Ascending aorta (tissue), 2 donors: ENCODE data around the gene AGPAT1. TPM values are rescaled to one million over a fixed set of nuclear protein-coding genes. Genes with fewer than 3 reads are reported as not detected.

ENCODE experiments used
- DNase-seq, 2 donors: peaks; one replicate each; pipeline ENCODE4 v3.0.0-alpha.2; 2019; ENCODE audit warnings: low spot score in 2 of 2
- H3K27ac ChIP-seq, 2 donors: fragments of 200-600 bp; sonication (generic); one replicate each; pipeline ENCODE4 v1.5.1; 2016 to 2017; ENCODE audit warnings: mild to moderate bottlenecking in 1 of 2
- H3K27me3 ChIP-seq: fragments of 200-600 bp; sonication (generic); one replicate; pipeline ENCODE4 v1.5.1; 2017
- H3K36me3 ChIP-seq, 2 donors: fragments of 200-600 bp; sonication (generic); one replicate each; pipeline ENCODE4 v1.5.1; 2016
- H3K4me1 ChIP-seq, 2 donors: fragments of 200-600 bp; sonication (generic); one replicate each; pipeline ENCODE4 v1.5.1; 2016 to 2017; ENCODE audit warnings: mild to moderate bottlenecking in 1 of 2
- H3K4me3 ChIP-seq, 2 donors: fragments of 200-600 bp; sonication (generic); one replicate each; pipeline ENCODE4 v1.5.1; 2016 to 2017; ENCODE audit warnings: mild to moderate bottlenecking in 1 of 2
- H3K9me3 ChIP-seq, 2 donors: fragments of 200-600 bp; sonication (generic); one replicate each; pipeline ENCODE4 v1.5.1; 2016
- intact Hi-C: fragments of 100-400 bp; cut with DNase I; formaldehyde crosslinking; loops from one replicate; pipeline ENCODE4 v1.15.1; 2023
- total RNA-seq: library from RNA; depleted of rRNA; stranded (reverse); fragments of >200 nt; gene quantifications from one replicate; pipeline ENCODE4 v1.1.0, GENCODE V29; 2016
- TF ChIP-seq, protein P1 (sequence below), 3 experiments: fragments of 200-600 bp in 2 of 3; fragments of 450-650 bp in 1 of 3; sonication (generic) in 2 of 3; IDR thresholded peaks; one replicate each; pipeline ENCODE4 v1.5.1; 2016 to 2019; ENCODE audit warnings: antibody characterized with exemption in 3 of 3, mild to moderate bottlenecking in 1 of 3, moderate library complexity in 1 of 3

Gene AGPAT1
- total RNA-seq, 1 donor from 2014 or later, result 136 TPM

DNA sequence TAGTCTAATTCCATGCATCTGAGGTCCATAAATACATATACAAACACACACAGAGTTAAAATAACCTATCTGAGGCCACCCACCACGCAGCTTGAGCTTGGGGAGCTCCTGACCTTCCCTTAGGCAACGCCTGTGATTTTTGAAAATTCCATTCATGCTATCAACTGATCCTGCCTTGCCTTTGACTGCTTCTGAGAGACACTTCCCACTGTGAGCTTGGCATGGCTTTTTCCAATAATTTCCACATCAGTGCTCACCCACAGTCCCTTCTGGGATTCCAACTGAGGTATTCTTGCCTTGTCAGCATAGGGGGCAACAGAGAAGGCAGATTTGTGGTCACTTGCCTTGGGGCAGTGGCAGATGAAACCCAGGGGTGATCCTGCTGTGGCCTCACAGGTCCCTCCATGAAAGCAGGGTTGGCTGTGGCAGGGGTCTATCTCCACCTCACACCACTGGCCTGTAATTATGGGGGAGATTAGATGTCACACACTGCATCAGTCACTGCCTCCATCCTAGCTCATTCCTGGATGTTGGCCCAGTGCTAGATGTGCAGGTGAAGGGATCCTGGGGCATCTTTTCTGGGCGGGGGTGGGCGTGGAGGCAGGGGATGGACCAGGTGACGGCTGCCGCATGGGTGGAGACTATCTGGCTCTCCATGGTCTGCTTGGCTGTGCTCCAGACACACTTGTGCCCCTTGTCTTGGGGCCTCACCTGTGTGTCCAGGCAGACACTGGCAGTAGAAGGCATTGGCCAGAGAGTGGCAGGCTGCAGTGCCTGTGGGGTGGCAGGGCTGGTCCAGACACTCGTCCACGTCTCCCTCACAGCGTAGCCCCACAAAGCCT, 27.8 kb upstream of the AGPAT1 start:
- DNase-seq, result no peak
- no peaks in the 10 kb centered on the region for H3K36me3 ChIP-seq
- H3K9me3 ChIP-seq, result no peaks in the 10 kb centered on the region
- TF ChIP-seq, protein P1, sequence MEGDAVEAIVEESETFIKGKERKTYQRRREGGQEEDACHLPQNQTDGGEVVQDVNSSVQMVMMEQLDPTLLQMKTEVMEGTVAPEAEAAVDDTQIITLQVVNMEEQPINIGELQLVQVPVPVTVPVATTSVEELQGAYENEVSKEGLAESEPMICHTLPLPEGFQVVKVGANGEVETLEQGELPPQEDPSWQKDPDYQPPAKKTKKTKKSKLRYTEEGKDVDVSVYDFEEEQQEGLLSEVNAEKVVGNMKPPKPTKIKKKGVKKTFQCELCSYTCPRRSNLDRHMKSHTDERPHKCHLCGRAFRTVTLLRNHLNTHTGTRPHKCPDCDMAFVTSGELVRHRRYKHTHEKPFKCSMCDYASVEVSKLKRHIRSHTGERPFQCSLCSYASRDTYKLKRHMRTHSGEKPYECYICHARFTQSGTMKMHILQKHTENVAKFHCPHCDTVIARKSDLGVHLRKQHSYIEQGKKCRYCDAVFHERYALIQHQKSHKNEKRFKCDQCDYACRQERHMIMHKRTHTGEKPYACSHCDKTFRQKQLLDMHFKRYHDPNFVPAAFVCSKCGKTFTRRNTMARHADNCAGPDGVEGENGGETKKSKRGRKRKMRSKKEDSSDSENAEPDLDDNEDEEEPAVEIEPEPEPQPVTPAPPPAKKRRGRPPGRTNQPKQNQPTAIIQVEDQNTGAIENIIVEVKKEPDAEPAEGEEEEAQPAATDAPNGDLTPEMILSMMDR (IDR thresholded peaks at IDR 0.05), result no peak
- no peak overlapping the region for H3K4me3 ChIP-seq
- H3K27ac ChIP-seq, result no peak overlapping the region
- intact Hi-C loops, result no loop called here
- H3K27me3 ChIP-seq, result no peaks in the 10 kb centered on the region
- H3K4me1 ChIP-seq, result no peaks in the 10 kb centered on the region

DNA sequence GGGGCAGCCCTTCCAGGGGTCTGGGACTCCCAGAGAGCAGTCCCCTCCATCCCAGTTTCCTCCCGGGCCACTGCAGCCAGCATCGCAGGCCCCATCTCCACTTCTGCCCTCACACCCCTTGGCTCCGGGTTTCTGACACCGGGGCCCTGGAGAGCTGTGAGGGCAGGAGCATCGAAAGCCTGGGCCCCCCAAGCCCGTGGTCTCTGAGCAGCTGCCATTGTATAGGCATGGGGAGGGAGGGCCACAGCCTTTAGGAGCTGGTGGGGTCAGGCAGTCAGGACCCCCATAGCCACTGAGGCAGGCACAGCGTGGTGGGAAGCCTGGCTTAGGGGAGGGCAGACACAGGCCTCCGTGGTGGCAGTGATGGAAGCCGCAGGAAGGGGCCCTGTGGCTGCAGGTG, 26.3 kb upstream of the AGPAT1 start:
- Histone ChIP-seq H3K27me3 (no peaks in the 10 kb centered on the region), H3K4me1 (peaks cover 0 to 1% of the 10 kb centered on the region in 2 donors), H3K36me3 (no peaks in the 10 kb centered on the region), H3K4me3 (no peak overlapping the region), H3K9me3 (no peaks in the 10 kb centered on the region), H3K27ac (no peak overlapping the region)
- TF ChIP-seq, protein P1 (IDR thresholded peaks at IDR 0.05), result no peak
- intact Hi-C loops, result no loop called here
- DNase-seq, result no peak

DNA sequence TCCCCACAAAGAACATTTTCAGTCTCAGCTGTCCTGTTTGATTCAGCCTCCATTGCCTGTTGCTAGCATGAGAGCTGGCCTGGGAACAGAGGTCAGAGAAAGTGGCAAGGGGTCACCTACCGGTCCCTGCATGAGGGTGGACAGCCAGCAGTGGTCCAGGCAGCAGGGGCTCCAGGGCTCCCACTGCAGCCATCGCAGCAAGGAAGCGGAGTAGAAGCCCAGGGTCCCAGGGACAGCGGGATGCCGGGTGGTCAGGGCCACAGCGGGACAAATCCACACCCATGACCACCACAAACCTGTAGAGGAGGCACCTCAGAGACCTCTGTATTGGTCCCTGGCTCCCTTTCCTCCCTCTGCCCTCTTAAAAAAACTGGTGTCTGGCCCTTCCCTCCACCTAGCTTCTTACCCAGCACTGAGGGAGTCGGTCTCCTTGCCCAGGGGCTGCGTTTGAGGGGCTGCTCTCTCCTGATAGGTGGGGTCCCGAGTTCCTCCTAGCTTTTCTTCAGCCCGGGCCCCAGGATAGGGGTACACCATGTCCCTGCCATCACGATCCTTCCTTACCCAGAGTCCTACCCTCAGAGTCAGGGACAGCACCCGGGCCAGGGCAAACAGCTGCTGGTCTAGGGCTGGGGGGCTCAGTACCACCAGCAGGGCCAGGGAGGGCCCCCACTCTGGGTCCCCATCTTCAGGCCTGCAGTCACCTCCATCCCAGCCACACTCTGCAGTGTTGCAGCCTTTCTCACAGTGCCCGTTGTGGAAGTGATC, 25.0 kb upstream of the AGPAT1 start:
- no peak for DNase-seq
- Histone ChIP-seq H3K4me3 (no peak overlapping the region), H3K27me3 (no peaks in the 10 kb centered on the region), H3K27ac (no peak overlapping the region), H3K9me3 (no peaks in the 10 kb centered on the region), H3K4me1 (peaks cover 3 to 9% of the 10 kb centered on the region in 2 donors), H3K36me3 (no peaks in the 10 kb centered on the region)
- intact Hi-C loops, result no loop called here
- TF ChIP-seq, protein P1 (IDR thresholded peaks at IDR 0.05), result no peak

DNA sequence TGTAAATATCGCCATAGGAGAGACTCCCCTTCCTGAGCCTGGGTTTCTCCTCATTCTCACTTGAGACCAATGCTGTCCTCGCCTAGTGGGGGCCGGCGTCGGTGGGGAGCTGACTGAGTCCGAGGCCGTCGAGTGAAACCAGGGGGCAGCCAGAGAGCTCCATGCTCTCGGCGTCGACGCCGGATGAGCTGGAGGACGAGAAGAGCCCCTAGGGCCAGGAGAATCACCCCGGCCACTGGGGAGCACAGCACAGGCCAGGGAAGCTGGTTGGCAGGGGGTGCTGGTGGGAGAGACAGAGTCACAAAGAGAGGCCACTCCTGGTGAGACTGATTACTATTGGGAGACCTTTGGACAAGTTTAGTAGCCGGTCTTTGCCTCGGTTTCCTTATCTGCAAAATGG, 23.0 kb upstream of the AGPAT1 start:
- TF ChIP-seq, protein P1 (IDR thresholded peaks at IDR 0.05), result no peak
- Histone ChIP-seq H3K36me3 (no peaks in the 10 kb centered on the region), H3K4me1 (peaks cover 3 to 9% of the 10 kb centered on the region in 2 donors), H3K27me3 (no peaks in the 10 kb centered on the region), H3K9me3 (no peaks in the 10 kb centered on the region), H3K27ac (no peak overlapping the region), H3K4me3 (no peak overlapping the region)
- intact Hi-C loops, result loop anchor here (5.0 kb wide), 6 partner anchors 72 to 1213 kb away; partner anchors contain the start of genes ATF6B, C6orf47, GPANK1 and PHF1
- no peak for DNase-seq

DNA sequence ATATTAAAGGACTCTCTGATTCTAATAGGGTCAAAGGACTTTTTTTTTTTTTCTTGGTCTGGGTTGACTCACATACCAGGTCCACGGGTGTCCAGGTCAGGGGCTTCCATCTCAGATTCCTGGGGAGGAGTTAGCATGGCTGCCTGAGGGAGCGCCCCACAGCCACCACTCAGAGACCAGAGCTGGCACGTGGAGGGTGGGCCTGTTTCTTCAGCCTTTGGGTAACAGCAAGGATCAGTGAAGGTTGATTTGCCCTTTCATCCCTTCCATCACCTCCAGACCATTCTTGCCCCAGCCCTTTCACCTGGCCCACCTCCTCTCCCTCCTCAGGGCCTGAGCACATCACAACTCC, 22.4 kb upstream of the AGPAT1 start:
- no peak for DNase-seq
- intact Hi-C loops, result loop anchor here (5.0 kb wide), 6 partner anchors 71 to 1214 kb away; partner anchors contain the start of genes ATF6B, C6orf47, GPANK1 and PHF1
- Histone ChIP-seq H3K9me3 (no peaks in the 10 kb centered on the region), H3K4me1 (peaks cover 3 to 9% of the 10 kb centered on the region in 2 donors), H3K36me3 (no peaks in the 10 kb centered on the region), H3K4me3 (no peak overlapping the region), H3K27me3 (no peaks in the 10 kb centered on the region), H3K27ac (no peak overlapping the region)
- TF ChIP-seq, protein P1 (IDR thresholded peaks at IDR 0.05), result no peak
